Inflammatory macrophage treated with lipopolysaccharide for 4 hours (primary cell): ENCODE results near the gene CADPS.

Experiments
- DNase-seq: peaks from one replicate; pipeline ENCODE4 v3.0.0-alpha.2; 2020

The CADPS gene

DNA sequence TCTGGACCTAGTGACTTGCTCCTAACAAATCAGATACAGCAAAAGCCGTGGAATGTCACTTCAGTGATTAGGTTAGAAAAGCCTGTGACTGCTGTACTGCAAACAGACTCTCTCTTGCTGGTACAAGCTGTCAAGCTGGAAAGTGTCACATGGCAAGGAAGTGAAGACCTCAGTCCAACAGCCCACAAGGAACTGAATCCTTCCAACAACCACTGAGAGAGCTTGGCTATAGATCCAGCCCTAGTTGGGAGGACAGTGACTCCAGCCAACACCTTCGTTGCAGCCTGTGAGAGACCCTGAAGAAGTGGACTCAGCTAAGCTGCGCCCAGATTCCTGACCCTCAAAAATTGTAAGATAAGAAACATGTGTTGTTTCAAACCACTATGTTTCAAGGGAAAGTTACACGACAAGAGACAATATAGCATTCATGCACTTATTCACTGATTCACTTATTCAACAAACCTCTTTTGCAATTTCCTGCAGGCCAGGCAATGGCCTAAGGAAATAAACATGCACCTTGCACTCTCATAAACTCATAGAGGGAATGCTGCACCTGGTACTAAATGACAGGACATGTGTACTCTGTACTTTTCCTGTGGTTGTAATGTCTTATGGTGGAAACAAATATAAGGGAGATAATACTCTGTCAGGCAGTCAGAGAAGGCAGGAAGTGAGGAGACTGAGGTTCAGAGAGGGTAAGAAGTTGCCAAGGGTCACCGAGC is 142.9 kb downstream of the CADPS start:
- no peak for DNase-seq

DNA sequence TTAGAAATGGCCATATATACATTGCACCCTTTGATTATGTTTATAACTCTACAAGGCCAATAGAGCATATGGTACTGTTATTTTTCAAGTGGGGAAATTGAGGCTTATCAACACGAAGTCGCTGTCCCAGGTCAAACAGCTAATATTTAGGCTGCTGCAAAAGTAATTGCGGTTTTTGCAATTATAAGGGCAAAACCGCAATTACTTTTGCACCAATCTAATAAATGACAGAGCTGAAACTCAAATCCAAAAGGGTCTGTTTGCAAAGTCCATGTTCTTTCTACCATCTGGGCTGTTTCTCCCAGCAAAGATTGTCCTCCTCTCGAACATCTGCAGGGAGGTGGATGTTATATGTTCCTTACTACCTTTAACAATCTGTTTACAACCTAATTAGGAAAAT is 147.2 kb downstream of the CADPS start:
- DNase-seq: no peak

DNA sequence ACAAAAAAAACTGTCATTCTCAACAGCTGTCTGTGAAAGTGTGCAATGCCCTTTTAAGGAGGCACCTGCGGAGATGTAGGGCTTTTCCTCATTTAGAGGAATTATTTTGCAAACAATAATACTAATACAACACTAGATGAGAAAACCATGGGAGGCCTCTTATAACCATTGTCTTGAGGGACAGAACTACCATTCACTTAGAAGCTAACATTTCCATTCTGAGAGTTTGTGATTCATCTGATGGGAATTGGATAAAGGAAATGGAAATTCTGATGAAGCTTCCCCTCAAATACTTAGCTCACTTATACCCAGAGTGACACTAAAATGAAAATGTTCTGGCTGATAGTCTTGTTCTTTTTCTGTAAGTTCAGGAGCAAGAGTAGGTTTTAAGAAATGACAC is 147.7 kb downstream of the CADPS start:
- no peak for DNase-seq

DNA sequence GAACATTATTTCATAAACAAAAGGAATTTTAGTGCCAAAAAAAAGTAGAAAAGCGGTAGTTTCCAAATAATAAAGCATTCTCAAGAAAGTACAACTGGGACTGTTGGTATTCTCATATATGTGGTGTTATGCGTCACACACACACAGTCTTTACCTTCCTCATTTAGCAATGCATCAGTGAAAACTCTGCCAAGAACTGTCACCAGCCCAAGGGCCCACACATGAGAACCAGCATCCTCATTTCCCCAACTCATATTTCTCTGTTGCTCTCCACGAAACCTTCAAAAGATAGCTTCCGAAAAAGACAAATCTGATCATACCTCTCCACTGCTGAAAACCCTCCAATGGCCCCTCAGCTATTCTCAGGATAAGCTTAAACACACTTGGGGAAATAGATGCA is 150.7 kb downstream of the CADPS start:
- no peak for DNase-seq

DNA sequence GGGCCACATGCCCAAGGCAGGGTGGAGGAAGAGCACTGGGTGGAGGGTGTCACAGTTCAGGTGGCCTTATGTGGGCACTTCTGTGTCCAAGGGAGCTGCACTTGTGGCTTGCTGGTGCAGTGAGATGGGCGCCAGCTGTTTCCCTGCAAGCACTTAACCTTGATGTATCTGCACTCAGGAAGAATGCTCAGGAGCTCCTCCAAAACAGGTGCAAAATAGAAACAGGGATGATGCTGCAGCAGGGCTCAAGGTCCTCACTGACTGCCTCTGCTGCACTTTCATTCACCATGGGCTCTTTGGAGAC is 151.3 kb downstream of the CADPS start:
- DNase-seq: no peak

DNA sequence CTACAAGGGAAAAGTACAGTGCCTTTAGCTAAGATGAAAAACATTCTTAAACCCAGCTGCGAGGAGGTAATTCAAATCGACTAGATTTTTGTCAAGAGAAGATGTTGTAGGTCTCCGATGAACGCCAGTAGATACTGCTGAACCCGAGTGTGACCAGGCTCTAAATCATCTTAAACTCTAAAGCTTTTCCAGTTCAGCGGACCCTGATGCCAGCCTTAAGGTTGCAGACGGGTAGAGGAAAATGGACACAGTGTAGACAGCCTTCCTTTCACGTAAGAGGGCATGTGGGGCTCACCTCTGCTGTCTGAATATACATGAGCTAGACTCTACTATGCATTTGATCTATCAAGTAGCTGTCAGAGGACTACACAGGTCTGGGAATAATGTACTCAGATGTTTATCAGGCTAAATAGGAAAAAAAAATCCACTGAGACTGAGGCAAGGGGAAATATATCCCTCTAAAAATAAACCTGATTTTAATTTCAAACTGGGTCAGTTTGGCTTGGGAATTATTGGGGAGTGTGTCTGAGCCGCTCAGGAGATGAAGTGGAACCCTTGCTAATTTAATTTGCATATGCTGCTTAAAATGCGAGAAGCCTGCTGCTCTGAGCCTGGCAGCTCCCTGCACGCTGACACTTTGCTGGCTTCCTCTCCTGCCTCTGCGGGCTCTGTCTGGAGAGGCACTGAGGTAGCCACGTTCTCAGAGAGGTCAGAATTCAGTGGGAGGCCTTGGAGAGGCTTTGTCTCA is 151.9 kb downstream of the CADPS start:
- DNase-seq: no peak

DNA sequence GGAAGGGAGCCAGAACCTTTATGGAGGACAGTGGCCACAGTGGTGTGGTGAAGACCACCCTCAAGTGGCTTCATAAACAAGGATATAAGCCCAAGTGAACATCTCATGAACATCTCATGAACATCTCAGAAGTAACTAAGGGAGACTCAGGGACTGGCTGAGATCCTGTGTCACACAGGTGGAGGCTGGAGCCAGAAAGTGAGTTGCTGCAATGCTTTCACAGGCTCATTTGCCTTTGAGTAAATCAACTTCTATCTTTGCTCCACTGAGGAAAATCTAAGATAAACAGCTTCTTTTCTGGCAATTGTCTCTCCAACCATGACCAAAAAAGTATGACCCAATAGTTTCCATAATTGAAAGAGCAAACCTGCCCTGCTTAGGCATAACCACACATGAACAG is 152.9 kb downstream of the CADPS start:
- no peak for DNase-seq

DNA sequence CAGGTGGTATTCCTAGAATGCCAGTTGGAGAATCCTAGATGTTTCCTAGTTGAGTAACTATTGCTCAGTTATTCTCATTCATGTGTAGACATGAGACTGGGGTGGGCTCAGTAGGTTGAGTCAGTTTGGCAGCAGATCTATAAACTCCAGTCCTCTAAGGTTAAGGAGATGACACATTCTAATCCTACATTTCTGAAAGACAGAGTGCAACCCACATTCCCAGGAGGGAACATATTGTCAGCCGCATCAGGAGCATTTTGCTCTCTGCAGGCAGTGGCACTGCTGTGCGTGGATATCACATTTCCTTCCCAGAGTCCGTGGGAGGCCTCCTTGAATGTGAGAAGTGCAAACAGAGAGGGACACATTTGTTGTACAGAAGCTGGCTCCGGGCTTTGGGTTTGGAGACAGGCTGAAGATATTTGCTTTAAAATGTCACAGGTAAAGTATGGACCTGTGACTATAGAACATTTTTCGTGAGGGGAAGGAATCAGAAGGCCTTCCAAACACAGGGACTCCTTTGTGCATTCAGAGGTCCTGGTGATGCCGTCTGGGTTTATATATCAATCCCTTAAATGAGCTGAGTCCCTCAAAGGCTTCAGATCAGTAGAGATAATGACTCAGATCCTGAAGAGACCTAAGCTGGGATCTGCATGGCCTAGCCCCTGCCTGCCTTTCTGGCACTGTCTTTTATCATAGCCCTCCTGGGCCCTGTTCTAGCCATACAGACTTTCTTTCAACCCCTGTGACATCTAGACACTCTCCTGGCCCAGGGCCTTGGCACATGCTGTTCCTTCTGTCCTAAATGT is 156.5 kb downstream of the CADPS start:
- DNase-seq: no peak

DNA sequence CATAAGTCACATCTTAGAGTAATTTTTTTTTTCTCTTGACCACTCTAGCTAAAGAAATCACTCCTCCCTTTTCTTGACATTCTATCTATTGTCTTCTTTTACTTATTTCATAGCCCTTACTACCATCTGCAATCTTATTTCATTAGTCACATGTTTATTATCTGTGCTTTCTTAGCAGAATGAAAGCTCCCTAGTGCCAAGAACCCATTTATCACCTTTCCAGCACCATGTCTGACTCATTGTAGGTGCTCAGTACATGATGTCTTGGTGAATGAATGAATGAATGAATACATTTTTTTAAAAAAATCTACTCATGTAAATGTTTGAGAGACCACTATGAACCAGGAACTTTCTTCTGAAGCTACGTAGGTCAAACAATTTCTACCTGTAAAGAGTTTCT is 157.2 kb downstream of the CADPS start:
- DNase-seq: no peak

DNA sequence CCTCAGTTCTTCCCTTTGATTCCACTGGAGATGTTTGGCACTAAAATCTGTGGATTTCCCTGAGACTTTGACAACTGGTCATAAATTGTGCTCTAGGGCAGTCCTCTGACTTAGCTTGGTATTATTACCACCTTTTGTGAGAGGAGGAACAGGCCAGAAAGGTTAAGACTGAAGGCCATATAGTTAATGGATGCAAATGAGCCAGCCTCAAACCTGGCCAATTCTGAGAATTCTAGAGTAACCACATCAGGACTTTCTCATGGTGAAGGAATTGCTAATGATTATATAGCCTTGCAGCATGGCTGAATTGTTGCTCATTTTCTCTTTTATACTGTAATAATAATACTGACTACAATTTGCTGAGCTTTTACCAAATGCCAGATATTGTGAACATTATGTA is 162.5 kb downstream of the CADPS start:
- DNase-seq: no peak

DNA sequence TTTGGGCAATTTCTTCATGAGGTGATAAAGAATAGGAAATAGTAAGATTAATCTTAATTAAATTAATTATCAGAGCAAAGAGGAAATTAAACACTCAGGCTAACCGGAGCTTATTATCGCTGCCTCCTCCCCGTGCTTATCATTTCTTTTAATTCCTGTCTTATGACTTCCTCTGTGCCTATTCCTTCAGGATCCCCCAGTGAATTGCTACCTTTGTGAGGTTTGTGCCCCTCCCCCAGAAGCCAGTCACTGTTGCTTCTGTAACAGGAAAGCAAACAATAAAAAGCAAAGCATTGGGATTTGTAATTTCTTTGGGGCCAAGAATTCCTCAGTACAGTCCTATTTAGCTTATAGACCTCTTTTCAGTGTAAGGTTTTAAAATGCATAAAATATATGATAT is 164.5 kb downstream of the CADPS start:
- DNase-seq: no peak

DNA sequence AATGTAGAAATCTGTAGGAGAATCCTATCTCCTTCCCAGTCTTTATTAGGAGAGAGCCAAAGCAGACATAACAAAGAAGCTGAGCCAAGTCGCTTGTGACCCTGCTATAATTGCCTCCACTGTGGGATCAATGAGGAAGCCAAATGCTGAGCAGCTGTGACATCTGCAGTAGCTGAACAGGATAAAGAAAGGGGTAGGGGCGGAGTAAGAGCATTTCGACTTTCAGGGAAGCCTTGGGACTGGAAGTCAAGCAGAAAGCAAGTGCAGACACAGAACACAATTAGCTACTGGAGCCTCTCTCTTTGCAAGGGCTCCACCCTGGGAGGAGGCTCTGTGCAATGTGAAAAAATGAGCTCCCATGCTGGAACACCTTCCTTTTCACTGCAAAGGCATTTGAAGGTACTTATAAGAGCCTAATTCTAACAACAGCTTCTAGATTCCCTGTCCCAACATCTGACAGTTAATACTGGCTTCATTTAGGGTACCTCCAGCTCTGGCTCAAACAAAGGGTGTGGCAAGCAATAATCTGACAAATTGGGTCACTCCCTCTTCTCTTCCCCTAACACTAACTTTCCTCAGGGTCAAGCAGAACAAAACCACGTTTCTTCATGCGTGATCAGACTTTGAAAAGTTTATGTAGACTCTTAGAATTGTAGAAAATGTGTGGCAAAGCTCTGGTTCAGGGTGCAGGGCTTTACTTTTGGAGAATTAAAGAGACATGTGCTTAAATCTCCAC is 166.4 kb downstream of the CADPS start:
- DNase-seq: no peak

DNA sequence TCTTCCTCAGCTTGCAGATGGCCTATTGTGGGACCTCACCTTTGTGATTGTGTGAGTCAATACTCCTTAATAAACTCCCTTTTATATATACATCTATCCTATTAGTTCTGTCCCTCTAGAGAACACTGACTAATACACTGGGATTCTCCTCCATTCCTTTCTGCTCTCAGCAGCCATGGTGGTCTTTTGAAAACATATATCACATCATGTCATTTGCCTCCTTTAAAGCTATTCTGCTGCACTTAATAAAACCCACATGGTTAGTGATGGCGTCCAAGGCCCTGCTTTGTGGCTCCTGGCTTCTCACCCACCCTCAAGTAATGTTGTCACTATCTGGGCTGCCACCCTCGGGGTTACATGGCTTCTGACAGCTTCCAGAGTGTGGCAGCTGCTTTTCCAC is 169.5 kb downstream of the CADPS start:
- DNase-seq: no peak

DNA sequence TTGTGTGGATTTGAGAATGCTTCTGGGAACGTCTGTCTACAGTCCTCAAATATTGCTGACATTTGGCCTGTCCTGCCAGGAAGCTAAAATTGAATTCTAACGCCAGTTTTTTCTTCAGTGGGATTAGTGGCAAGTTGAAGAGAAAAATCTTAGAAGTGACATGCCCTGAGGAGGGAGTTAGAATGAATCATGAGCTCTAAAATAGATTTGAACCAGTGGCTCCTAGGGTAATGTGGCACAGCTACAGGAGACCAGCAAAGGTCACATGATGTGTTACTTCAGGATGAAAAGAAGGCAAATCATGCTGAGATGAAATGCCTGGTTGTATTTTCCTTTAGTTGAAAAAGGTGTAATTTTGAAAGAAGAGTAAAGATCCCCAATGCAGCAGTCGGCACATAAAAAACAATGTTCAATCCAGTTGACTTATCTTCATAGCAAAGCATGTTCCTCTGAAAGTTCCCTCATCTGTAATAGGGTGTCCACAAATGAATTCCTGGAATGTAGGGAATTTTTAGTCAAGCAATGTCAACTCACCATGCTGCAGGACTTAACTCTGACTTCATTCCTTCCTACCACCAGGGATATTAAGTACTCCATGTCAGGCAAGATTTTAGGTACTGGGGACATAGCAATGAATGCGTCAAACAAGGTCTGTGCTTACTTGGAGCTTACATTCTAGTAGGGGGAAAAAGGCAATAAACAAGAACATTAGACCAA is 171.6 kb downstream of the CADPS start:
- DNase-seq: no peak

DNA sequence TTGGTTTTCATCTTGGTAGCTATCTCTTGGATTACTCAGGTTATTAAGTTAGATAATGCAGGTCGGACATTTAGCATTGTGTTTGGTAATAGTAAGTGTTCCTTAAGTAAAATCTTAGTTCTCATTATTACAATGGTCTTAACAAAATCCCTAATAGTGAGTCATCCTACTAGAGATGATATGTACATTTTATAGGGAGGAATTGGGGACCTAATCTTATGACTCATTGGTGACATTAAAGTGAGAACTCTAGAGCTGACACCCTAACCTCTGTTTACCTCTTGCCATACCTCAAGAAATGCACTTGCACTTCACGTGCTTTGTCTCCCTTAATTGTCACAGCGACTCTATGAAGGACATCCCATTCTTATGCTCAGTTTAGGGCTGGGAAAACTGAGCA is 174.9 kb downstream of the CADPS start:
- no peak for DNase-seq

DNA sequence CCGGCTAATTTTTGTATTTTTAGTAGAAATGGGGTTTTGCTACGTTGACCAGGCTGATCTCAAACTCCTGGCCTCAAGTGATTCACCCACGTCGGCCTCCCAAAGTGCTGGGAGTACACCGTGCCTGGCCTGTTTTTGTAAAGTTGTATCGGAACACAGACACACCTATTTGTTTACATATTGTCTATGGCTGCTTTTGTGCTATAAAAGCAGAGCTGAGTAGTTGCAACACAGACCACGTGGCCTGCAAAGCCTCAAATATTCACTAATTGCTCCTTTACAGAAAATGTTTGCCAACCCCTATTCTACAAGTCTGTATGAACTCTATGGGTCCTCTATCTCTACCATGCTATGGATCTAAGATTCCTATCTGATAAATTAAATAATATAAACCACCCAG is 175.5 kb downstream of the CADPS start:
- DNase-seq: no peak

DNA sequence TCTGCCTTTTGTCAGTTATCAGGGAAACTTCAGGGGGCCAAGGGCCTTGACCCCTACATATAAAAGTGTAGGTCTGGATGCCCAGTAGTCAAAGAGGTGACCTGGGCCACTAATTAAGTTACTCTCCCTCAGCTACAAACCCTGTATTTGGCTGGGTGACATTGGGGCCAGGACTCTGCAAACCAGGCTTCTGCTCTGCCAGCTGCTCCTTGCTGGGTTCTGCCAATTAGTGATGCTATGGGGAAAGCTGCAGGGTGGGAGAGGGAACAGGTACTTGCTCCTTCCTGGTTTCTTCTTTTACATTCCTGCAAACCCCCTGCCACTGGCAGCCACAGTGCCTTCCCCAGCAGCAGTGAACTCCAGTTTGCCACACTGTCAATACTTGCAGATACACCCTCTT is 179.2 kb downstream of the CADPS start:
- no peak for DNase-seq

DNA sequence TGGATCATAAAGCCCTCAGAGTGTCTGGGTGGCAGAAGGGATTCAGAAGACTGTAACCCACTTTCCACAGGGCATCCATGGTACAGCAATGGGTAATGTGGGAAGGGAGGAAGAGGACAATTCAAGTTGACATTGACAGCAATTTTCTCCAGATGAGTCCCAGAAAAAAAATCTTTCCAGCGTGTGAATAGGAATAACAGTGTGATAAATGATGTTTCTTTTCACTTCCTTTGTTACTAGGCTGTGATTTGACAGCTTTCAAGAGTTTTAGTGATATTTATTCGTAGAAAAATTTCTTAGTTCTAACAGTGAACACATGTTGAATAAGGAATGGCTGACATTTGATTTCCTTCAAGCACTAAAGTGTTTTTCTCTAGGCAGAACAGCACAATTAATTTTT is 186.4 kb downstream of the CADPS start:
- DNase-seq: no peak

DNA sequence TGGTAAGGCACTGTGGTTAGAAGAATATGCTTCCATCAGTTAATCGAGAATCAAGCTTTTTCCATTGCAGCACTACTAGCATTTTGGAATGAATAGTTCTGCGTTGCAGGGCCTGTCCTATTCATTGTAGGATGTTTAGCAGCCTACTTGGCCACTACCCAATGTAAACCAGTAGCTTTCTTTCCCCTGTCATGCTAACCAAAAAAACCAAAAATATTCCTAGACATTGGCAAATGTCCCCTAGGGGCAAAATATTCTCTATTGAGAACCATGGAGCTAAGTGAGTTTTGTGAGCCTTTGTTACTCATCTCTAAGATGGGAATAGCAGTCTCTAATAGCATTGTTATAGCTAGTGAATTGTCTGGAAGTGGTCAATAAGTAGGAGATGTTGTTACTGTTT is 187.2 kb downstream of the CADPS start:
- DNase-seq: no peak

DNA sequence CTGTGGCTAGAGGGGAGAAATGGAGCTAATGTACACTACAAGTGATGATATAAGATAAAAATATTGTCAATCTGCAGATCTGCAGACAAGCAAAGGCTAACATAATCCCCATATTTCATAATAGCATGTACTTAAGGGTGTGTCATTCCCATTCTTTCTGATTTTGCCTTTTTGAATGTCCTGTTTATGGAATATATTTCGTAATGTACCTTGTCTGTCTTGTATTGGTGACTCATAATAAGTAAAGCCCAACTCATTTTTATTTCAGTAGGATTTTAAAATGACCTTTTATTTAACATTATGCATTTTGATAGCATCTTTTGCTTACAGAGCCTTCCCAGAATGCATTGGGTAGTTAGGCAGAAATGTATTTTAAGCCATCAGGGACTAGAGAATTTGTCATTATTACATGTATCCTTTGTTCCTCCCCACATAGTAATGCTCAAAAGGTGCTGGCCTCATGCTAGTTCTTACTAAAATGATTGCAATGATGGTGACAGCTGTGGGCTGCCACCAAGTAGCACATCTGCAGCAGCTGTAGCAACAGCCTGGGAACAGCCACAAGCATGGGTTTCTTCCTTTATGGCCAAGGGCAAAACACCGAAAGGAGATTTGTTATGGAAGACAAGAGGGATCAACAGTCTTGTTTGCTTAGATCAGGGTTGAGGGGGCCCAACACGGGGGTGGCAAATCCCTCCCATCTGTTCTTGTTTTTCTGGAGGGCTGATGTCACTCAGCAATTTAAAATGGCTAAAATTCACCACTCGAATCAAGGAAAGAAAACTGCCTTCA is 188.5 kb downstream of the CADPS start:
- no peak for DNase-seq

DNA sequence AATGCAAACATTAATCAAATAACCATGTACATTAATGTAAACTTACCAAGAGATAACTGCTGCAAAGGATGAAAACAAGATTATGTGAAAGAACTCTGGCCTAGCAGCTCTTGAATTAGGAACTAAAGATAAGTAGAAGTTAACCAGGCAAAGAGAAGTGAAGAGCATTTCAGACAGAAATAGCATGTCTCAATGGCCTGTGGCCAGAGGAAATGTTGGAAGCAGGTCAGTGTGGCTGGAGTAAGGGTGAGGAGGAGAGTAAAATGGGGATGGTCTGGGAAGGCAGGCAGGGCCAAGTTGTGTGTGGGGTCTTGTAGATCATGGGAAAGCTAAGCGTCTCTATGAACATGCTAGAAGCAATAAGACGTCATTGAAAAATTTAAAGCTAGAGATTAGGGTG is 192.4 kb downstream of the CADPS start:
- no peak for DNase-seq

DNA sequence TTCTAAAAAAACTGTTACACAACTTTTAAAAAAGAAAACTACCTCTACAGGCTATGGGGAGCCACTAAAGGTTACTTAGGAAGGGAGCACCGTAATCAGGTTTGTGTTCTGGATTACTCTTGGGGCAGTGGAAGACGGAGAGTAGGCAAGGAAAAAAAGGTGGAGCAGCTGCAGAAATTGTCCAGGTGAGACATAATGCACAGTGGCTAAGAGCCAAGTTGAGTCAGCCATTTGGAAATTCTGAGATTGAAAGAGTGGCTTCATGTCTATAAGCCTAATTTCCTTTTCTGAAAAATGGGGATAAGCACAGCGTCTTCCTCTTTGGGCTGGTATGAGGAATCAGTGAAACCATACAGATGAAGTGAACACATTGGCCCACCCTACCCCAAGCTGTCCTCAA is 195.2 kb downstream of the CADPS start:
- no peak for DNase-seq
